ENCODE results near the gene UGCG.

DNA sequence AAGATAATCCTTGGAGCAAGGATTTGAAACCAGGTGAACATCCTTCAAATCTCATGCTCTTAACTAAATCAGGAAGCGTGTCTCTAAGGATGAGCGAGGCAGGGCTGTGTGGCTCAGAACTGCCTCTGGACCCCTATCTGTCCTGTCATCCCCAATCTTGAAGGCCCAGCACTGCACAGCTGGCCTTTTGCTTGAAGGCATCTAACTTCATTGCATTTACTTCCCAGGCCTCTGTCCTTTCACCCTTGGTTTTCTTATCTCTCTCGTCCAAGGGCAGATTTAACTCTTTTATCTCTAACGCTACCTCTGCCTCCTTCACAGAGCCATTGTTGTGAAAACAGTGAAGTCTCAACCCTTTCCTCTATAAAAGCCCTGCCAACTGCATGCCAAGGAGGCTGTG is 83.8 kb downstream of the UGCG start:
- TF ChIP-seq GATA2 (IDR thresholded peaks at IDR 0.05; ENCODE audit: low read depth, low read length) (peak; percentile 46; the same call in 1 of the 2 replicates), GATA3 (IDR thresholded peaks at IDR 0.05; ENCODE audit: low read depth, low read length) (no peak)

All from SH-SY5Y (cell line).